Measurements from ENCODE around the gene TULP3. TPM values are rescaled to one million over a fixed set of nuclear protein-coding genes. Genes with fewer than 3 reads are reported as not detected.

Gene TULP3
- polyA plus RNA-seq, 12 donors: 14.6 to 49.8 (median 26.4) TPM; not detected in 1

- no peak for DNase-seq
Measured at GRCh38 chr12:2923057-2923456, 32.4 kb downstream of the TULP3 start.

DNA sequence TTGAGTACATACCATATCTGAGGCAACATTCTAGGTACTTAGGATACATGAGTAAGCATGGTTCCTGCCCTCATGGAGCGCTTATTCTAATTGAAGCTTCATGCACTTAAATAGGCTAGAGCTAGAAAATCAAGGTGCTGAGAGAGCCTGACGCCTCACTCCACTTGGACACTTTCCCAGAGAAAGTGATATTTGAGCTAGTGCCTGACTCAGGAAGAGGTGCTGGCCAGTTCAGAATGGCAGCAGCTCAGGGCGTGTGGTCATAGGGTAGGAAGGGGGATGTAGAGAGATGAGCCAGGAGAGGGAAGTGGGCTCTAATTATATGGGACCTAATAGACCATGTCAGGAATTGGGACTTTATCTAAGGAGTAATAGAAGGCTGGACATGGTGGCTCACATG, 33.3 kb downstream of the TULP3 start:
- no peak for DNase-seq

GRCh38 chr12:2925322-2925995, 34.8 kb downstream of the TULP3 start:
- no peak for DNase-seq

- no peak for DNase-seq
Measured at GRCh38 chr12:2930865-2931264, 40.2 kb downstream of the TULP3 start.

- no peak for DNase-seq
Measured at GRCh38 chr12:2933586-2933985, 42.9 kb downstream of the TULP3 start.

DNA sequence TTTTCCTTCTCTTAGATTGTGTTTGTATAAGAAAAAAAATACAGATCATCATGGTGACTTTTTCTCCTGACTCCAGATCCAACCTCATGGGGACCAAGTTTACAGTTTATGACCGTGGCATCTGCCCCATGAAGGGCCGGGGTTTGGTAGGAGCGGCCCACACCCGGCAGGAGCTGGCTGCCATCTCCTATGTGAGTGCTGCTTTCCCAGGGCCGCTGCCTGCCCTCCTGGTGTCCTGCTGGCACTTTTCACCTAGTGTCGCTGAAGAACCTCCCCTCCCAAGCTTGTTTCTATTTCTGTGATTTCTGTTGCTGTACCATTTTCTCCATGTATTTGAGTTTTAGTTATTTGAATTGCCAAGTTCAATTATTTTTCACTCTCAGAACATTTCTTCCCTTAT, 43.7 kb downstream of the TULP3 start:
- no peak for DNase-seq

- no peak for DNase-seq
Measured at GRCh38 chr12:2936301-2936700, 45.6 kb downstream of the TULP3 start.

DNA sequence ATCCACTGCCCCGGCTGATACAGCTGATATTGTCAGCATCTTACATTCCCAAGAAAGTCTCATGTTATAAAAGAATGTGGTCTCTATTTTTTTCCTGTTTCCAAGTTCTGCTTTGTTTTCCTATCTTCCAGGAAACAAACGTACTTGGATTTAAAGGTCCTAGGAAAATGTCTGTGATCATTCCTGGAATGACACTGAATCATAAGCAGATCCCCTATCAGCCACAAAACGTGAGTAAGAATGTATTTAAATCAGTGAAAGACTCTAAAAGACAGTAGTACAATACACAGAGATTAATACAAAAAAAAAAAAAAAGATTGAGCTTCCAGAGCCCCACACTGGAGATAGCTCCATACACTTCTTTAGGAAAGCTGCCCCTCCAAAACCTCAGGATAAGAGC, 46.8 kb downstream of the TULP3 start:
- DNase-seq: no peak

DNA sequence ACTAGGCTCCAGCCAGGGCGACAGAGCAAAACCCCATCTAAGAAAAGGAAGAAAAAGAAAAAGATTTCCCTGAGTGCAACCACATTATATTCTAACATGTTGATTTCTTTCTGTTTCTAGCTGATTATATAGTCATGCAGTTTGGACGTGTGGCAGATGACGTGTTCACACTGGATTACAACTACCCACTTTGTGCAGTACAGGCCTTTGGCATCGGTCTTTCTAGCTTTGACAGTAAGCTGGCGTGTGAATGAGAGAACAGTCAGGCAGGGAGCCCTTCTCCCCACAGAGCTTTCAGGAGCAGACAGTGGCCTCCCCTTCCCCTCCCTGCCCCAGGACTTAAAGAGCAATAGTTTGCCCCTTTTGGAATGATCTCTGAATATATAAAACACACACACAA, 48.5 kb downstream of the TULP3 start:
- no peak for DNase-seq

DNA sequence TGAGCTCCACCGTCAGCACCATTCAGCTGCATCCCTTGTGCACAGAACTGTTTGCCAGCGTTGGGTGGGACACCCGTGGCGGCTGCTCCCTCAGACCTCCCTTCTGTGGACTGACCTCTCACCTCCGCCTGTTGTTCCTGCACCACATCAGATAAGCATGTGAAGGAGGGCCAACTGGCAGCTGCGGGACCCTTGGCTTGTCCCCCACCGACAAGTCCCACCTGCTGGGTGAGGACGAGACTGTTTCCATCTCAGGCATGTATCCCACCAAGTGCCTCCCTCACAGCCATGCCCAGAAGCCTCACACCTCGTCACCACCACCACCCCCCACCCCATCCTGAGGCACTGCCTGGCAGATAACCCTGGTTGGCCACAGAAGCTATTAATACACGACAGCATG, 49.9 kb downstream of the TULP3 start:
- no peak for DNase-seq

DNA sequence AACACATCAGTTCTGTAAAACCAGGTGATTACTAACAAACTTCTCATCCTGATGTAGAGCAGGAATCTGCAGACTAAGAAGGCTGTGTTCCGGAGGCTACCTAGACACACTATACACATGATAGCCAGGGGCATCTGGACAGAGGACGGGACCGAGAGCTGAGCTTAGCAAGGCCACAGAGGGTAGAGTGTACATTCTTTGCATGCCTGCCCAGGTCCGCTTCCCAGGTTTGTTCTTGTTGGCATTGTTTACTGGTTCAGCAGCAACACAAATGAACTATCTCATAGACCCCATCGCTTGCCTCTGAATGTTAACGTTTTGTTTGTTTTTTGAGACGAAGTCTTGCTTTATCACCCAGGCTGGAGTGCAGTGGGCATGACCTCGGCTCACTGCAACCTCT, 50.8 kb downstream of the TULP3 start:
- no peak for DNase-seq

DNA sequence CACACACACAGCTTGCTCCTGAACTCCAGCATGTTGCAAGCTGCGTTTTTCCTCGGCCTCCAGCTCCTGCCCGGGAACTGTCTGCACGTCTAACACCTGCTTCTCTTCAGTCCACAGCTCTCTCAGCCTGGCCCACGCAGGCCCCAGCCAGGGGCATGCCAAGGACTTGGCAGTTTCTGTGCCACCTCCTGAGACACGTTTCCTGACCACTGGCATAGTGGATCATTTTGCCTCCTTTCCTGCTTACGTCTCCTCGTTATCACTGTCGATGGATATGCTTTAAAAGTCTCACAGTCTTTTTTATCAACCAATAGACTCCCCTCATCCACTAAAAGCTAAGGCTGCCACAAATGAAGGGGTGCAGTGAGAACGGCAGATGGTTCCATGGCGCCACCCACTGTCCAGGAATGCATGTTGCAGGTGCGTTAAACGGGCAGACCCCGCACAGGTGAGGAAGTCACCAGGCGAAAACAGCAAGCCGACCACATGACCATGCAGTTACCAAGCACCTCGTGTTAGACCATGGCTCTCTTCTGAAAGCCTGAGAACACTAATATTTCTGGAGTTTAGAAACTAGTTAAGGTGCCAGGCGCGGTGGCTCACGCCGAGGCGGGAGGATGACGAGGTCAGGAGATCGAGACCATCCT, 53.8 kb downstream of the TULP3 start:
- DNase-seq: no peak

GRCh38 chr12:2949411-2949810, 58.7 kb downstream of the TULP3 start:
- DNase-seq: no peak

GRCh38 chr12:2955888-2956287, 65.2 kb downstream of the TULP3 start:
- no peak for DNase-seq

DNA sequence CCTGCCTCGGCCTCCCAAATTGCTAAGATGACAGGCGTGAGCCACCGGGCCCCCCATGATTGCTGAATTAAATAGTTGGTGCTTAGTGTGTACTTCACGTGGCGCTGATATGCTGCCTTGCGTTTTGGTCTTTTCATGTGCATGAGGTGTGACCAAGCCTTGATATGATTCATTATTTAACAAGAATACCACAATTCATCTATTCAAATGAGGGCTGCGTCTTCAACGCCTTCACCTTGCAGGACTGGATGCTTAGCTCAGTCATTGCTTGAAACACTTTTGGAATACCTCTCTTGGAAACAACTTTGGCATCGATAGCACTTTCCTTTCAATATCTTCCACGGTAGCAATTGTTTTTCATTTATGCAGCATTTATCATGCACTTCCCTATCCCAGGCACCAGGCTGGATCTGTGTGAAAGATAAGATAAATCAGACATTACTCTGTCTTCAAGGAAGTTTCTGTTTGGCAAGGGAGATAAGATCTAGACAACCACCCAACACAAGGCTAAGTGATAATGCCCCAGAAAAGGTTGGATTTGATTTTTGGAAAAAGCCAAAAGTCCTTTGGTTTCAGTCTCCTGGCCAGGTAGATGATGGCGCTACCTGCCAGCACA, 67.2 kb downstream of the TULP3 start:
- no peak for DNase-seq

DNA sequence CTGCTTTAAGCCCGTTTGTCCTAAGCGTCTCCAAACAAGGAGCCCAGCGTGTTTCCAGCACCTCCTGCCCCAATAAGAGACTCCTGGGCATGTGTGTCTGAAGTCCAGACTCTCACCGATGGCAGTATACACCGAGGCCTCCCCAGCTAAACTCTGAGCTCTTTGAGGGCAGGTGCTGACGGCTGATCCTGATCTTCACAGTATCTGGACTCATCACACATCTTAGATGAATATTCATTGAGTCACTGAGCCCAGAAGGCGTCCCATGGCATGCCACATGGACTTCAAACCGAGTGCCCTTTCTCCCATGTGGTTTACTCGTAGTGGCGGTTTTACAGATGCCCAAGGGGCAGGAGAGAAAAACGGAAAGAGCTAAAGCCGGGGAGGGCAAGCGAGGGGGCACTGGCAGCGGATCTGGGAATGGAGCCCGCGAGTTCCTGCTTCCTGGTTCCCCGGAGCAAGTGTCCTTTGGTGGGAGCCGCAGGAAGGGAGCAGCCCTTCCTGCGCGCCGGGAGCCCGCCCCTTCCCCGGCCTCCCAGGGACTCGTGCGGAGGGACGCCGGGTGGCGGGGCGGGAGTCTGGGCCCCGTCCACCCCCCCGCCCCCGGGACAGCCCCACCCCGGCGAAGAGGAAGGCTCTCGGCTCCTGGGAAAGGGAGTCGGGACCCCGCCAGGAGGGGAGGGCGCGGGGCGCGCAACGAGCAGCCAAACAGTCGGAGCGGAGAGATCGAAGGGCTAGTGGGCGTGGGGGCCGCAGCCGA, 67.9 kb downstream of the TULP3 start:
- DNase-seq: no peak

- DNase-seq: peak; percentile 38
Measured at GRCh38 chr12:2959192-2959504, 68.5 kb downstream of the TULP3 start, which contains the start of gene TEAD4. TSS of gene TEAD4 (plus strand) at chr12:2959397.

DNA sequence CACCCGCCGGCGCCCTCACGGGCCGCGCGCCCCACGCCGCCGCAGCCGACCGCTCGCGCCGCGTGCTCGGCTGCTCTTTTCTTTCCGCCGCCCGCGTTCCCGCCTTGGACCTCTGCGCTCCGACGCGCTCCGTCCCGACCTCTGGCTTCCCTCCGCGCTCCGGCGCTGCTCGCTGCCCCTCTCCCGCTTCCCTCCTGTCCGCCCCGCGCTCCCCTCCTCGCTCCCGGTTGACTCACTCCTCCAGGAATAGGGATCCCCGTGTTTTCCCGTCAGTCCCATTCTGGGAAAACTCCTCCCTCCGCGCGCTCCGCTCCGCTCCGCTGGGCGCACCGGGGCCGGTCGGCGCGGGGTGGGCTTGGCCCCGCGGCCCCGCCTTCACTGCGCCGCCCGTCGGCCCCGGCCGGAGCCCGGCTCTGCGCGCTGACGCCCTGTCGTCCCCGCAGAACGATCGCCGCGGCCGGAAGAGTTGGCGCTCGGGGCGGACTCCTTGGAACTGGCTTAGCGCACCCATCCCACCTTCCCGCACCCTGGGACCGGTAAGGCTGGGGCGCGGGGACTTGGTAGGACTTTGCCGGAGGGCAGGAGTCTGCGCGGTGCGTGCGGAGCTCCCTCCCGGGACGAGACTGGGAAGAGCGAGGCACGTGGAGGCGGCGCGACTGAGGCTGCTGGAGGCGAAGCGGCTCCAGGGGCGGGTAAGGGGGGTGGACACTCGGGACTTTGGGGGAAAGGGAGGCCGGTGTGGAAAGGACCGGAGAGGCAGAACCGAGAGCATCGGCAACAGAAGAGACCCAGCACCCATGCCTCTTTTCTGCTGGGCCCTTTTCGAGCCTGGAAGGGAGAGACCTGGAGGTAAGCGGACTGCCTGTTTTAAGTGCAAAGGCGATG, 69.1 kb downstream of the TULP3 start:
- DNase-seq: no peak

GRCh38 chr12:2960390-2960956, 69.8 kb downstream of the TULP3 start:
- DNase-seq: no peak

- no peak for DNase-seq
Measured at GRCh38 chr12:2960996-2961616, 70.4 kb downstream of the TULP3 start.

DNA sequence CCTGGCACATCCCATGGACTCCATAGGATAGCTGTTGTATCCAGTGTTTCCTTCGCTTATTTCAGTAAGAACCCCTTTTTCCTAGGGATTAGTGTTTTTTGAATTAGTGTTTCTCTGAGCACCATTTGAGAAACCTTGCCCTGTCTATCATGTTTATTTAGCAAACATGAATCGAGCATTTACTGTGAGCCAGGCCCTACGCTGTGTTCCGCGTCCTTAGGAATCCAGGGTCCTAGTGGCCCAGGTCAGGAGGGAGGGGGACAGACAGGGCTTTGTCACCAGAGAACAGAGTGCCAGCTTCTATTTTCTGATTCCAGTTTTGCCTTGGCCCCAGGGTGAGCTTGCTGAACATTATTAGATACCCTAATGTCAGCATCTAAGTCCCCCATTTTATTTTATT, 71.0 kb downstream of the TULP3 start:
- no peak for DNase-seq

All from muscle of arm (tissue), 12 donors.